Anterior cingulate cortex (tissue), 58 donors: Measurements from ENCODE around the gene SYTL3.

Experiments
- DNase-seq, 58 donors: peaks; one replicate each; lab custom pipeline; 2025; lab: John Stamatoyannopoulos, UW

The SYTL3 gene

GRCh38 chr6:158769771-158770432, 120.0 kb downstream of the SYTL3 start:
- DNase-seq, result peak in 30 of 58 donors; percentile 12 to 76 (median 40)

GRCh38 chr6:158770533-158771330, 120.9 kb downstream of the SYTL3 start:
- DNase-seq, result peak in 31 of 58 donors; percentile 8 to 70 (median 32)

GRCh38 chr6:158771399-158772152, 121.7 kb downstream of the SYTL3 start:
- no peak for DNase-seq

- no peak for DNase-seq
Measured at GRCh38 chr6:158772172-158772571, 122.3 kb downstream of the SYTL3 start.

- no peak for DNase-seq
Measured at GRCh38 chr6:158772851-158773371, 123.1 kb downstream of the SYTL3 start.

- DNase-seq, result no peak
Measured at GRCh38 chr6:158773581-158774449, 124.0 kb downstream of the SYTL3 start.

GRCh38 chr6:158774717-158775449, 125.0 kb downstream of the SYTL3 start:
- DNase-seq, result no peak

GRCh38 chr6:158775832-158776231, 126.0 kb downstream of the SYTL3 start:
- no peak for DNase-seq

- no peak for DNase-seq
Measured at GRCh38 chr6:158776737-158777136, 126.9 kb downstream of the SYTL3 start.

GRCh38 chr6:158777510-158777909, 127.7 kb downstream of the SYTL3 start:
- DNase-seq, result no peak

GRCh38 chr6:158778005-158778527, 128.2 kb downstream of the SYTL3 start:
- no peak for DNase-seq

GRCh38 chr6:158780246-158780884, 130.5 kb downstream of the SYTL3 start:
- no peak for DNase-seq

- no peak for DNase-seq
Measured at GRCh38 chr6:158780988-158781691, 131.3 kb downstream of the SYTL3 start.

- DNase-seq, result no peak
Measured at GRCh38 chr6:158781692-158782373, 132.0 kb downstream of the SYTL3 start.

GRCh38 chr6:158782432-158783166, 132.7 kb downstream of the SYTL3 start:
- no peak for DNase-seq

GRCh38 chr6:158783167-158783450, 133.3 kb downstream of the SYTL3 start:
- no peak for DNase-seq

GRCh38 chr6:158783851-158784250, 134.0 kb downstream of the SYTL3 start:
- no peak for DNase-seq
